ENCODE measurements around the gene SLC22A17.

GRCh38 chr14:23376482-23377197 lies 24.0 kb upstream of the SLC22A17 start, which contains the start of gene CMTM5:
- TF ChIP-seq NFRKB (IDR thresholded peaks at IDR 0.05) (no peak), TARDBP (IDR thresholded peaks at IDR 0.05) (no peak), SP1 (IDR thresholded peaks at IDR 0.05) (no peak), L3MBTL2 (conservative IDR thresholded peaks at IDR 0.05) (no peak), ELF4 (IDR thresholded peaks at IDR 0.05) (no peak), HDGF (IDR thresholded peaks at IDR 0.05; ENCODE audit: borderline replicate concordance) (no peak), ZNF384 (IDR thresholded peaks at IDR 0.05) (no peak), FOXK2 (IDR thresholded peaks at IDR 0.05) (no peak), FOXM1 (IDR thresholded peaks at IDR 0.05; ENCODE audit: borderline replicate concordance) (no peak), BHLHE40 (IDR thresholded peaks at IDR 0.05; ENCODE audit: borderline replicate concordance) (no peak), SUZ12 (IDR thresholded peaks at IDR 0.05) (no peak)

All from HEK293T (cell line).